Activated naive CD4-positive, alpha-beta T cell treated with anti-CD3 and anti-CD28 coated beads, Interleukin-2, amount 10 ng/mL, durations not matched to agents 5 hours and 36 hours (primary cell): ENCODE measurements around the gene BOLL. TPM values are rescaled to one million over a fixed set of nuclear protein-coding genes. Genes with fewer than 3 reads are reported as not detected.

ENCODE experiments used
- total RNA-seq, 2 experiments: library from RNA; stranded (reverse); gene quantifications; one replicate each; pipeline ENCODE4 v1.2.3, GENCODE V29; 2021

The BOLL gene
- not detected for total RNA-seq

DNA sequence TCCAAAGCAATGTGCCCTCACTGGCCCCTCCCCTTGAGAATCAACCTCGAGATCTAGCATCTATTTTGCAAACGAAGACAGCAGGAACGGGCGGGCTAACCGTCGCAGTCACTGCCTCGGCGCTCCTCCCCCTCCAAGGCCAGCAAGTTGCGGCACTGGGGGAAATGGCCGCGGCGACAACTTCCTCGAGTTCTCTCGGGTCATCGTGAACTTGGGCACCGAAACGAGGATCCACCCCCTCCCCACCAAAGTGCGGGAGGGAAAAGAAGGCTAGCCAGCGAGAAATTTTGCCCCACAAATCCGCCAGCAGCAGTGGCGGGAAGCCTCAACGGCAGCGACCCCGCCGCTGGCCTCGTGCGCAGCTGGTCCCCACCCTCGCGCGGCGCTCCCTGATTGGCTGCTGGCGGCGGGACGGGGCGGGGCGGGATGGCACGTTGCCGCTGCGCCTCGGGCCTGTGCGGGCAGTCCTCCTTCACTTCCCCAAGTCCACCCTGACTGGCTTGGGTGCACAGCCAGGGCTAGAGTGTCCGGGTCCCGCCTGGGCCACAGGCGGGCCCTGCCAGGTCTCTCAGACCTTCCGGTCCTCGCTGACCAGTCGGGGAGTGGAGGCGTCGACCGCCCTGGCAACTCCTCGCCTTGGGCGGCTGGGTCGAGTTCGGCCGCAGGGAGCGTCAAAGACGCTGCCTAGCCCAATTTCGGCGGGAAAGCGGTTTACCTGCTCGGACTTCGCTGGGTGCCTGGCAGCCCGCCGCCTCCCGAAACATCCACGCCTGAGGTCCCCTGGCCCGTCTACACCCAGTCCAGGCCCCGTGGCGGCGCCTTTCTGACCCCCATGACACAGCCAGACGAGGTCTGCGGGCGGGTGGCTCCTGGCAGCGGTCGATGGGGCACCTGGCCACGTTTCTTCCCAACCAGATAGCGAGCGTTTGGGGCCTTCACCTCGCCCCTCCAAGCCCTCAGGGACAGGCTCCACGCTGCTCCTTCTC lies at the start of gene BOLL:
Gene BOLL, minus strand, starts transcription at position 364 of the 986 bp plus-strand sequence. CDS start 3,469 bp downstream, outside the sequence.

GRCh38 chr2:197804049-197804757 lies 19.1 kb upstream of the BOLL start, which contains the start of gene PLCL1:
Gene PLCL1, plus strand, starts transcription at chr2:197804593.

DNA sequence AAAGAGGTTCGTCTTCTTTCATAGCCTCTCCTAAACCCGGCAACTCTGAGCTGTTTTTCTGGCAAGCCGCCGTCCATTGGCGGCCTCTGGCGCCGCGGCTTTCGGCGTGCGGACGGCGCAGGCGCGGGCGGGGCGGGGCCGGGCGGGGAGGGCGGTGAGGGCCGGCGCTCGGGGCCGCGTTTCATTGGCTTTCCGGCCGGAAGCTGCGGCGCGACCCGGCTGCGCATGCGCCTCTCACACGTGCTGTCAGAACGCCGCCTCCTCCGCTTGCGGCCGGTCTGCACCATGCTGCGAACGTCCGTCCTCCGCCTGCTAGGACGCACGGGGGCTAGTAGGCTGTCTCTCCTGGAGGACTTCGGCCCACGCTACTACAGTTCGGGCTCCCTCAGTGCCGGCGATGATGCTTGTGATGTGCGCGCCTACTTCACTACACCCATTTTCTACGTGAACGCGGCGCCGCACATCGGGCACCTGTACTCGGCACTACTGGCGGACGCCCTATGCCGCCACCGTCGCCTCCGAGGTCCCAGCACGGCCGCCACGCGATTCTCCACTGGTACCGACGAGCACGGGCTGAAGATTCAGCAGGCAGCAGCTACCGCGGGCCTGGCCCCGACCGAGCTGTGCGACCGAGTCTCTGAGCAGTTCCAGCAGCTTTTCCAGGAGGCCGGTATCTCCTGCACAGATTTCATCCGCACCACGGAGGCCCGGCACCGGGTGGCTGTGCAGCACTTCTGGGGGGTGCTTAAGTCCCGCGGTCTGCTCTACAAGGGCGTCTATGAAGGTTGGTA lies 79.8 kb downstream of the BOLL start, which contains the start of gene MARS2:
Gene MARS2, plus strand, starts transcription at position 249 of the 791 bp plus-strand sequence. Its CDS starts 37 bp downstream, at position 286.

Other genes starting within 250 kb of the BOLL start
- gene RFTN2, start 109.7 kb downstream of the BOLL start, total RNA-seq: not detected
- 10 to 100 TPM; 11.1 to 12.7 TPM for gene MARS2, start 80.0 kb downstream of the BOLL start, total RNA-seq
- 1 to 10 TPM; 2.2 to 2.6 TPM for gene PLCL1, start 19.3 kb upstream of the BOLL start, total RNA-seq